ENCODE measurements around the gene CALR. TPM values are rescaled to one million over a fixed set of nuclear protein-coding genes. Genes with fewer than 3 reads are reported as not detected.

Gene CALR
- total RNA-seq, 1 experiment from 2014 or later = 606 TPM

GRCh38 chr19:12940897-12941296, 2.5 kb downstream of the CALR start:
- BruUV-seq (replicated peaks) = no TSS peak
- no peak overlapping the region for H3K4me3 ChIP-seq
- H3K27ac ChIP-seq = no peak overlapping the region

GRCh38 chr19:12943437-12944044, 5.1 kb downstream of the CALR start:
- TF ChIP-seq EZH2 (IDR thresholded peaks at IDR 0.05; ENCODE audit: low read depth) = no peak
- Histone ChIP-seq H3K9me3 (ENCODE audit: insufficient read depth, low read depth) (no peaks in the 10 kb centered on the region), H3F3A (ENCODE audit: insufficient read depth, low read depth) (peaks cover 85% of the 10 kb centered on the region), H3K27ac (no peak overlapping the region), H3K4me2 (no peak overlapping the region), H2AFZ (no peak overlapping the region), H4K20me1 (ENCODE audit: insufficient read depth) (peaks cover 38% of the 10 kb centered on the region), H3K4me3 (no peak overlapping the region), H3K36me3 (ENCODE audit: low read depth) (peaks cover 49% of the 10 kb centered on the region), H3K4me1 (replicated peaks; ENCODE audit: insufficient read depth) (peaks cover 34% of the 10 kb centered on the region), H3K79me2 (ENCODE audit: low read depth) (peaks cover 60% of the 10 kb centered on the region), H3K9me2 (ENCODE audit: insufficient read depth) (no peaks in the 10 kb centered on the region), H3K27me3 (ENCODE audit: insufficient read depth, low read depth) (no peaks in the 10 kb centered on the region)
- ChIA-PET CTCF (no interaction called here), POLR2A (ENCODE audit: unreplicated experiment) (no interaction called here)
- intact Hi-C loops (cut with micrococcal nuclease; ENCODE audit: unreplicated experiment) = no loop called here
- BruUV-seq (replicated peaks) = no TSS peak
- DNase-seq = no peak

More at GRCh38 chr19:12940897-12941296, 2.5 kb downstream of the CALR start:
- peaks cover 35% of the 10 kb centered on the region for H3K79me2 ChIP-seq (ENCODE audit: low read depth)
- ChIA-PET CTCF (interaction anchor here (0.6 to 0.7 kb wide), 2 partner anchors 70 to 146 kb away, joined by 5 to 6 read pairs; no protein-coding TSS in a partner anchor), POLR2A (ENCODE audit: unreplicated experiment) (no interaction called here)
- H3K27me3 ChIP-seq (ENCODE audit: insufficient read depth, low read depth) = no peaks in the 10 kb centered on the region
- peaks cover 61% of the 10 kb centered on the region for H3F3A ChIP-seq (ENCODE audit: insufficient read depth, low read depth)
- peaks cover 19% of the 10 kb centered on the region for H4K20me1 ChIP-seq (ENCODE audit: insufficient read depth)
- intact Hi-C loops (cut with micrococcal nuclease; ENCODE audit: unreplicated experiment) = no loop called here
- TF ChIP-seq CTCF (conservative IDR thresholded peaks at IDR 0.05) (no peak), EZH2 (IDR thresholded peaks at IDR 0.05; ENCODE audit: low read depth) (no peak)
- H3K4me2 ChIP-seq = peak overlapping the region; percentile 92
- DNase-seq = no peak
- no peaks in the 10 kb centered on the region for H3K9me2 ChIP-seq (ENCODE audit: insufficient read depth)
- no peak overlapping the region for H2AFZ ChIP-seq
- peaks cover 36% of the 10 kb centered on the region for H3K36me3 ChIP-seq (ENCODE audit: low read depth)
- H3K4me1 ChIP-seq (replicated peaks; ENCODE audit: insufficient read depth) = peaks cover 28% of the 10 kb centered on the region
- no peaks in the 10 kb centered on the region for H3K9me3 ChIP-seq (ENCODE audit: insufficient read depth, low read depth)

- Histone ChIP-seq H3K79me2 (ENCODE audit: low read depth) (peaks cover 60% of the 10 kb centered on the region), H3K9me3 (ENCODE audit: insufficient read depth, low read depth) (no peaks in the 10 kb centered on the region), H3K27me3 (ENCODE audit: insufficient read depth, low read depth) (no peaks in the 10 kb centered on the region), H2AFZ (no peak overlapping the region), H3K27ac (peak overlapping the region; percentile 89; the same call in 1 of the 2 replicates), H3K9me2 (ENCODE audit: insufficient read depth) (no peaks in the 10 kb centered on the region), H3K4me1 (replicated peaks; ENCODE audit: insufficient read depth) (peaks cover 34% of the 10 kb centered on the region), H3F3A (ENCODE audit: insufficient read depth, low read depth) (peaks cover 90% of the 10 kb centered on the region), H3K36me3 (ENCODE audit: low read depth) (peaks cover 52% of the 10 kb centered on the region), H3K4me2 (peak overlapping the region; percentile 39), H4K20me1 (ENCODE audit: insufficient read depth) (peaks cover 37% of the 10 kb centered on the region), H3K4me3 (no peak overlapping the region)
- ChIA-PET CTCF (no interaction called here), POLR2A (ENCODE audit: unreplicated experiment) (no interaction called here)
- TF ChIP-seq CTCF (conservative IDR thresholded peaks at IDR 0.05) (no peak), EZH2 (IDR thresholded peaks at IDR 0.05; ENCODE audit: low read depth) (no peak)
- intact Hi-C loops (cut with micrococcal nuclease; ENCODE audit: unreplicated experiment) = no loop called here
- DNase-seq = no peak
- BruUV-seq (replicated peaks) = no TSS peak
Measured at GRCh38 chr19:12944104-12944674, 5.8 kb downstream of the CALR start.

All from PC-9 (cell line).